Peyer's patch (tissue), 4 donors: ENCODE results near the gene AWAT1.

Experiments used
- POLR2A ChIP-seq, 2 donors: fragments of 450-650 bp; IDR thresholded peaks; one replicate each; pipeline ENCODE4 v1.5.1; 2017; ENCODE audit warnings: antibody characterized with exemption in 2 of 2, mild to moderate bottlenecking in 2 of 2, moderate library complexity in 2 of 2
- TF ChIP-seq, protein P1 (sequence below), 6 experiments: fragments of 450-650 bp in 4 of 6; fragments of 200-600 bp in 2 of 6; sonication (generic) in 1 of 6; IDR thresholded peaks; one replicate each; pipeline ENCODE4 v1.5.1; 2017 to 2019; ENCODE audit warnings: antibody characterized with exemption in 6 of 6, mild to moderate bottlenecking in 3 of 6, moderate library complexity in 1 of 6

DNA sequence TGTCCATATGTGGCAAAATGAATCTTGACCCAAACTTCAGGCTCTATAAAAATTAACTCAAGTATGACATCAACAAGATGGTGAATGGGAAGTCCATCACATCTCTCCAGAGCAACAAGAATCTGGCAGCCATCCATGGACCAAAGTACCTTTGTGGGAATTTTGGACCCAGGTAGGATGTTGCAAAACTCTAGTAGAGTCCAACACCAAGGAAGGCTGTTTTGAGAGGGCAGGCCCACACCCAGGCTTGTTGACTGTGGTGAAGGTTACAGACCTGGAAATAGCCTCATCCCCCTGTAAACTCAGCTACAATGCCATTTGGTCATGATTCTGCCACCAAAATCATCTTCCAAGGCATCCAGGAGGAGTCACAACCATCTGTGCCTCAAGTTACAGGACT is 44.2 kb upstream of the AWAT1 start:
- TF ChIP-seq, protein P1, sequence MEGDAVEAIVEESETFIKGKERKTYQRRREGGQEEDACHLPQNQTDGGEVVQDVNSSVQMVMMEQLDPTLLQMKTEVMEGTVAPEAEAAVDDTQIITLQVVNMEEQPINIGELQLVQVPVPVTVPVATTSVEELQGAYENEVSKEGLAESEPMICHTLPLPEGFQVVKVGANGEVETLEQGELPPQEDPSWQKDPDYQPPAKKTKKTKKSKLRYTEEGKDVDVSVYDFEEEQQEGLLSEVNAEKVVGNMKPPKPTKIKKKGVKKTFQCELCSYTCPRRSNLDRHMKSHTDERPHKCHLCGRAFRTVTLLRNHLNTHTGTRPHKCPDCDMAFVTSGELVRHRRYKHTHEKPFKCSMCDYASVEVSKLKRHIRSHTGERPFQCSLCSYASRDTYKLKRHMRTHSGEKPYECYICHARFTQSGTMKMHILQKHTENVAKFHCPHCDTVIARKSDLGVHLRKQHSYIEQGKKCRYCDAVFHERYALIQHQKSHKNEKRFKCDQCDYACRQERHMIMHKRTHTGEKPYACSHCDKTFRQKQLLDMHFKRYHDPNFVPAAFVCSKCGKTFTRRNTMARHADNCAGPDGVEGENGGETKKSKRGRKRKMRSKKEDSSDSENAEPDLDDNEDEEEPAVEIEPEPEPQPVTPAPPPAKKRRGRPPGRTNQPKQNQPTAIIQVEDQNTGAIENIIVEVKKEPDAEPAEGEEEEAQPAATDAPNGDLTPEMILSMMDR (IDR thresholded peaks at IDR 0.05): no peak
- TF ChIP-seq POLR2A (IDR thresholded peaks at IDR 0.05): no peak
